ENCODE data around the gene PIAS1.

- TF ChIP-seq CTCF (IDR thresholded peaks at IDR 0.05) (no peak), POLR2A (IDR thresholded peaks at IDR 0.05) (no peak)
Observed at GRCh38 chr15:68097029-68097428, 42.9 kb downstream of the PIAS1 start.
